ENCODE data around the gene TMEM232.
A peak's percentile ranks its signal among the peaks of the same experiment; 100 is the strongest.

The TMEM232 gene

DNA sequence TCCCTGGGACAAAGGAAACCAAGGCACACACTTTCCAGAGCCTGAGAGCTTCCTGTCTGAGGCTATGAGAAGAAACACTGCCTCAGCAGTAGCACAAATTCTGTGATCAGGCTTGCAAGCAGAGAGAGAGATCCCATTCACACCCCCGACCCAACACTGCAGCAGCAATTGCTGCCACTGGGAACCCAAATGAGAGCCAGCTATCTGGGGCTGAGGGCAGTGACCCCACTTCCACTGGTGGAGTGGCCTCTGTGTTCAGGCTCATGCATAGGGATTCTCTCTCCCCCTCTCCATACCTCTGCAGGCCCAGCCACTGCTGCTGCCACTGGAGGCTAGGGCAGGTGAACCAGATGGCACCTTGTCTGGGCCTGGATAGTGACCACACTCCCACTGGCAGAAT is 95.2 kb downstream of the TMEM232 start:
- no peaks in the 10 kb centered on the region for H3K27me3 ChIP-seq
- no peaks in the 10 kb centered on the region for H3K36me3 ChIP-seq
- intact Hi-C loops (cut with DNase I; ENCODE audit: low total_unique reads), result no loop called here
- no peak overlapping the region for H3K4me3 ChIP-seq
- TF ChIP-seq, protein P1, sequence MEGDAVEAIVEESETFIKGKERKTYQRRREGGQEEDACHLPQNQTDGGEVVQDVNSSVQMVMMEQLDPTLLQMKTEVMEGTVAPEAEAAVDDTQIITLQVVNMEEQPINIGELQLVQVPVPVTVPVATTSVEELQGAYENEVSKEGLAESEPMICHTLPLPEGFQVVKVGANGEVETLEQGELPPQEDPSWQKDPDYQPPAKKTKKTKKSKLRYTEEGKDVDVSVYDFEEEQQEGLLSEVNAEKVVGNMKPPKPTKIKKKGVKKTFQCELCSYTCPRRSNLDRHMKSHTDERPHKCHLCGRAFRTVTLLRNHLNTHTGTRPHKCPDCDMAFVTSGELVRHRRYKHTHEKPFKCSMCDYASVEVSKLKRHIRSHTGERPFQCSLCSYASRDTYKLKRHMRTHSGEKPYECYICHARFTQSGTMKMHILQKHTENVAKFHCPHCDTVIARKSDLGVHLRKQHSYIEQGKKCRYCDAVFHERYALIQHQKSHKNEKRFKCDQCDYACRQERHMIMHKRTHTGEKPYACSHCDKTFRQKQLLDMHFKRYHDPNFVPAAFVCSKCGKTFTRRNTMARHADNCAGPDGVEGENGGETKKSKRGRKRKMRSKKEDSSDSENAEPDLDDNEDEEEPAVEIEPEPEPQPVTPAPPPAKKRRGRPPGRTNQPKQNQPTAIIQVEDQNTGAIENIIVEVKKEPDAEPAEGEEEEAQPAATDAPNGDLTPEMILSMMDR (IDR thresholded peaks at IDR 0.05), result no peak
- no peaks in the 10 kb centered on the region for H3K4me1 ChIP-seq
- DNase-seq, result no peak
- no peaks in the 10 kb centered on the region for H3K9me3 ChIP-seq
- H3K27ac ChIP-seq, result no peak overlapping the region

DNA sequence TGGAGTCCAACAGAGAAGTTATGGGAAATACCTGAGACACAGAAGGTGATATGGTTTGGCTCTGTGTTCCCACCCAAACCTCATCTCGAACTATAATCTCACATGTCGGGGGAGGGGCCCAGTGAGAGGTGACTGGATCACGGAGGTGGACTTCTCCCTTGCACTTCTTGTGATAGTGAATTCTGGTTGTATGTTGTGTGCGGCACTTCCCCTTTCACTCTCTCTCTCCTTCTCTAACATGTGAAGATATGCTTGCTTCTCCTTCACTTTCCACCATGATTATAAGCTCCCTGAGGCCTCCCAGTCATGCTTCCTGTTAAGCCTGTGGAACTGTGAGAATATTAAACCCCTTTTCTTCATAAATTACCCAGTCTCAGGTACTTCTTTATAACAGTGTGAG is 96.1 kb downstream of the TMEM232 start:
- DNase-seq, result no peak
- TF ChIP-seq, protein P1 (IDR thresholded peaks at IDR 0.05), result no peak
- Histone ChIP-seq H3K4me1 (no peaks in the 10 kb centered on the region), H3K9me3 (no peaks in the 10 kb centered on the region), H3K4me3 (no peak overlapping the region), H3K36me3 (no peaks in the 10 kb centered on the region), H3K27me3 (no peaks in the 10 kb centered on the region), H3K27ac (no peak overlapping the region)
- intact Hi-C loops (cut with DNase I; ENCODE audit: low total_unique reads), result no loop called here

DNA sequence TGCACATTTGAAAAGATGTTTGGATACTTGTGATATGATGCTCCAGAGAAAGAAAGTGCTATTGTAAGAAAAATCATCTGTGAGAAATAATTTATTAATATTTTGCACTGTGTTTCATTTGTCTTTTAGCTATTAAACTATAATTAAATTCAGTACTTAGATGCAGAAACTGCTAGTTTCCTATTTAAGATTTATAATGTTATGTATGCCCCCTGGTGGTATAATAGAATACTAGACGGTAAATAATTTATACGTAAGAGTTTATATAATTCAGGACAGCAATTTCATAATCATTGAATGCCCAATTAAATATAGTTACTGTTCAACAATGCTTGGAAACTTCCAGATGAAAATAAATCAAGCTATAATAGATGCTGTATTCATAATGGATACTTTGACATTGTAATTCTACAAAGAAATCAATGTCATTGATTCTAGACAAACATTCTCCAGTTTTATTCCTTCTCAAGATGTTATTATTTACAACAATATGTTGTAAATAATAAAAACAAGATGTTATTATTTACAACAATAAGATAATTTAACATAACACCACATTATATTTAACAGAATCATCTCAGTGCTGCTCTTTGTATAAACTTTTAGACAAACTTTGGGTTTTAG is 101.0 kb downstream of the TMEM232 start:
- intact Hi-C loops (cut with DNase I; ENCODE audit: low total_unique reads), result loop anchor here (10.0 kb wide), 1 partner anchor 921 kb away; no protein-coding TSS in a partner anchor
- H3K27me3 ChIP-seq, result no peaks in the 10 kb centered on the region
- DNase-seq, result no peak
- no peak overlapping the region for H3K27ac ChIP-seq
- no peaks in the 10 kb centered on the region for H3K36me3 ChIP-seq
- H3K9me3 ChIP-seq, result no peaks in the 10 kb centered on the region
- no peak overlapping the region for H3K4me3 ChIP-seq
- H3K4me1 ChIP-seq, result peaks cover 0 to 4% (median 0%) of the 10 kb centered on the region in 4 donors
- TF ChIP-seq, protein P1 (IDR thresholded peaks at IDR 0.05), result peak; percentile 45 to 54

DNA sequence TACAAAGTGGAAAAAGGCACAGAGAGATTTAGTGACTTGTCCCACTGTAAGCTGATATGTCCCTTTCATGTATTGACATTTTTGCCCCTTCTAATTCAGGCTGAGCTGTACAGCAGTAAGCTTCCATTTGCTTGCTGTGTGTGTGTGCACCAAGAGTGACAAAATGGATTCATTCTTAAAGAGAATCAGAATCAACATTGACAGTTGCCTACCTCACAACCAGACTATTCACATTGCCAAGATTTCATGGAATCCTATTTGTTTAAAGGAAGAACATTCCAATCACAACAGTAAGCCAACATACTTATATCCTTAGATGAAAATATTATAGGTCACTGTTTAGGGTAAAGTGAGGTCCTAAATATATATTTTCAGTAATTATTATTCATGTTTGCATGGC is 102.6 kb downstream of the TMEM232 start:
- no peak for DNase-seq
- H3K27me3 ChIP-seq, result no peaks in the 10 kb centered on the region
- intact Hi-C loops (cut with DNase I; ENCODE audit: low total_unique reads), result loop anchor here (10.0 kb wide), 1 partner anchor 919 kb away; no protein-coding TSS in a partner anchor
- no peak overlapping the region for H3K27ac ChIP-seq
- H3K4me1 ChIP-seq, result peaks cover 0 to 4% (median 0%) of the 10 kb centered on the region in 4 donors
- no peaks in the 10 kb centered on the region for H3K36me3 ChIP-seq
- TF ChIP-seq, protein P1 (IDR thresholded peaks at IDR 0.05), result no peak
- no peak overlapping the region for H3K4me3 ChIP-seq
- no peaks in the 10 kb centered on the region for H3K9me3 ChIP-seq

- TF ChIP-seq, protein P1 (IDR thresholded peaks at IDR 0.05), result no peak
- Histone ChIP-seq H3K9me3 (peaks cover 0 to 12% (median 0%) of the 10 kb centered on the region in 3 donors), H3K27ac (no peak overlapping the region), H3K36me3 (peaks cover 0 to 5% (median 0%) of the 10 kb centered on the region in 3 donors), H3K27me3 (no peaks in the 10 kb centered on the region), H3K4me1 (no peaks in the 10 kb centered on the region), H3K4me3 (no peak overlapping the region)
- no peak for DNase-seq
- intact Hi-C loops (cut with DNase I; ENCODE audit: low total_unique reads), result no loop called here
Measured at GRCh38 chr5:110618941-110619340, 107.5 kb downstream of the TMEM232 start.
